ENCODE measurements around the gene ENG.
"Not testable (repeated sequence)": the region's sequence is repeated elsewhere in the genome, so short reads cannot be mapped to it uniquely, and the experiment has no call there.

The ENG gene

GRCh38 chr9:127844821-127845359, 9.6 kb downstream of the ENG start:
- DNase-seq (ENCODE audit: low read depth, low spot score): peak; percentile 77

DNA sequence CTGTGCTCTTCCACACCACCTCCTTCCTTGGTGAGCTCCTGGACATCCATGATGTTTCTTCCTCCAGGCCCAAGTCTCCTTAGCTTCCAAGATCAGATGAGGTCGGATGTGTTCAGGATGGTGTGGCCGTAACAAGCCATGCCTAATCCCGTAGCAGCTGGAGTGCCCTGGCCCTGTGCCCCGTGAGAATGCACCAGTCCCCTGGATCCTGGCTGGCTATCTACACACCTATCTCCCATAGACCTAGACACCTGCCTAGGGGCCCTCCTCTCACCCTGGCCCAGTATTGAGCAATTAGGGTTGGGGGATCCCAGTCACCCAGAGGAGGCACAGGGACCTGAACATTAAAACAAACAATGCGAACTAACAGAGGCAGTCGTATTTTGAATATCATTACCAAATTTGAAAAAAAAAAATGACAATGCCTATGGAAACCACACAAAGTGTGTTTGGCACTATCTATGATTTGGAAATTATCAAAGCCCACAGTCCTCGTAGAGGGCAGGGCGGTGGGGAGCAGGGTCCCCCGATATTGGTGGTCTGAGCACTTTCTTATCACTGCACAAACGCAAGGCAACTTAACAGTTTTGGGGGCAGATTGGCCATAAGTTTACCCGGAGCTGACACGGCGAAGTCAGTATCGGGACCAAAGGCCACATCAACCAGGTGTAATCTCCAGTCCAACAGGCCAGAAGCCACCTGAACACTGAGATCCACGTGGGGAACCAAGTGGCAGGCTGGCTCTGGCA, 13.2 kb downstream of the ENG start:
- no peak for DNase-seq (ENCODE audit: low read depth, low spot score)

- DNase-seq (ENCODE audit: low read depth, low spot score): peak; percentile 29
Observed at GRCh38 chr9:127838375-127839078, 15.9 kb downstream of the ENG start.

- DNase-seq (ENCODE audit: low read depth, low spot score): no peak
Observed at GRCh38 chr9:127837346-127837745, 17.1 kb downstream of the ENG start.

DNA sequence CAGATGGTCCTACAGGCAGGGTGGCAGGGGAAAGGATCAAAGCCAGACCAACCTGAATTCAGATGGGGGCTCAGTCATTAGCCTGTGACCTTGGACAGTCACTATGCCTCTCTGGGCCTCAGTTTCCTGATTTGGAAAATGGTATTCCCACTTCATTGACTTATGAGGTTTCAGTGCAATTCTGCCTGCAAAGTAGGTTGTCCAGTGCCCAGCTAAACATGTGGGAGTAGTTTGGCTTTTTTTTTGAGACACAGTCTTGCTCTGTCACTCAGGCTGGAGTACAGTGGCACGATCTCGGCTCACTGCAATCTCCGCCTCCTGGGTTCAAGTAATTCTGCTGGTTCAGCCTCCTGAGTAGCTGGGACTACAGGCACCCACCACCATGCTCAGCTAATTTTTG, 17.9 kb downstream of the ENG start:
- DNase-seq (ENCODE audit: low read depth, low spot score): not testable (repeated sequence)

DNA sequence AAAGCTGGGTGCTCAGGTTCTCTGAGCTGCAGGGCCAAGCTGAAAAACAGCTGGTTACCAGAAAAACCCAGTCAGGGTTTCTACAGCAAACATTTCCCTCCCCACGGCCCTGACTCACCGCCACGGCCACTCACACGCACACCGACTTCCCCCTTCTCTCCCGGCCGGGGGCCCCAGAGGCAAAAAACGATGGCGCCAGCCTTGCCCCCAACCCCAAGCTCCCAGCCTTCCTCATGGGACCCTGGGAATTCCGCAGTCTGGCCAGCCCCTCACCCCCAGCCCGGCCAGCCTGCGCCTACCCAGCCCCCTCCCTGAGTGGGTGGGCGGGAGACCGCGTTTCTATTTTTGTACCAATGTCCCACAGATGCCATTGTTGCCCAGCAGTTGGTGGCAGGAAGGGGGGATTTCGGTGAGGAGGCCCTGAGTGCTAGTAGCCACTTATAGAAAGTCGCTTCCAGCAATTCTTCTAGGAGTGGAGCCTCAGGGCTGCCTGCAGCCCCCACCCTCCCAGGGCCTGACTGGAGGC, 18.4 kb downstream of the ENG start:
- no peak for DNase-seq (ENCODE audit: low read depth, low spot score)

DNA sequence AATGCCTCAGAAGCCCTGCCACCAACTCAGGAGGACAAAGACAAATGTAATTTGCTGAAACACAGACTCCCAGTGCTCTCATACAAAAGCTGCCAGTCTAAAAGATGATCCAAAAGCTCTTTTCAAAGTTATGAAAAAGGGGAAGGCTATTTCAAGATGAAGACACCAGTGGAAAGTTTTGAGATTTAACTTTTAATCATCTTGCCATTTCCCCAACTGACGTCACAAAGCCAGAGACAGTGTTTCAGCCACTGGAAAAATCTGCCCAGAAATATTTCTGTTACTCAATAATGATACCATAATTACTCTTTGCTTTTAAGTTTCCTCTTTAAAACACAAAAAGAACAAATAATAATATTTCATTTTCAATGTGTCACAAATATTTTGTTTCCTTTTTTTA, 20.9 kb downstream of the ENG start:
- no peak for DNase-seq (ENCODE audit: low read depth, low spot score)

DNA sequence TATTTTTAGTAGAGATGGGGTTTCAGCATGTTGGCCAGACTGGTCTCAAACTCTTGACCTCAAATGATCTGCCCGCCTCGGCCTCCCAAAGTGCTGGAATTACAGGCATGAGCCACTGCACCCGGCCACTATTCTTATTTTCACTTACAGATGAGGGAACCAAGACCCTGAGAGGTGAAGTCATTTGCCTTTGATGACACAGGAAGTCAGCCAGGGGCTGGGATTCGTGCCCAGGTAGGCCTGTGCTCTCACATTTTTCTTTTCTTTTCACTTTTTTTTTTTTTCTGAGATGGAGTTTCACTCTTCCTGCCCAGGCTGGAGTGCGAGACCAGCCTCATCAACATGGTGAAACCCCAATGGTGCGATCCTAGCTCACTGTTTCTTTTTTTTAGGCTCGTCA, 22.2 kb downstream of the ENG start:
- DNase-seq (ENCODE audit: low read depth, low spot score): no peak

GRCh38 chr9:127829205-127829906, 25.1 kb downstream of the ENG start:
- DNase-seq (ENCODE audit: low read depth, low spot score): no peak

GRCh38 chr9:127828262-127829031, 26.0 kb downstream of the ENG start:
- peak; percentile 97 for DNase-seq (ENCODE audit: low read depth, low spot score)

DNA sequence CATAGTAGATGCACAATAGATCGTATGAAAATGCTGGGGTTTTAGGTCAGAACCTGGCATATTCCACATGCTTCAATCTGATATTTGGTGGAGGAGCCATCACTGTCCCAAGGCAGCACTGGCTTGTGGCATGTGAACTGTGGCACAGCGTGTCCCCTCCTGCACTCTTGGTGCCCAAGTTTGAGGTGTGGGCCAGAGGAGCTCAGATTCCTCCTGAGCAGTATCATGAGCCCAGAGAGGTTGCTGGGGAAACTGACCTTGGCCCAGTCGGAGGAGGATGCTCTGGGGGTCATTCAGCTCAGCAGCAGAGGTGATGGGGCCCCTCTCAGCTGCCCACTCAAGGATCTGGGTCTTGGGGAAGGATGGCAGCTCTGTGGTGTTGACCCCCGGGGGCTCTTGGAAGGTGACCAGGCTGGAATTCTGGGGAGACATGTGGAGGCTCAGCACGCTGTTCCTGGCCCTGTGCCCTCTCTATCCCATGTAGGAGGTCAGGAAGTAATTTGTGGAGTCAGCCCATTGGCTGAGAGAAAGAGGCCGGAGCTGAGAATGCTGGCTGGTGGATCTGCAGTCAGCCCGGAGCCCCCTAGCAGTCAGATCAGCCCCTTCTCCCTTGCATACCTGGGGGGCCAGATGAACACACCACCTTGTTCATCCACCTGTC, 28.1 kb downstream of the ENG start:
- no peak for DNase-seq (ENCODE audit: low read depth, low spot score)

- DNase-seq (ENCODE audit: low read depth, low spot score): peak; percentile 74
Observed at GRCh38 chr9:127825319-127826051, 29.0 kb downstream of the ENG start.

DNA sequence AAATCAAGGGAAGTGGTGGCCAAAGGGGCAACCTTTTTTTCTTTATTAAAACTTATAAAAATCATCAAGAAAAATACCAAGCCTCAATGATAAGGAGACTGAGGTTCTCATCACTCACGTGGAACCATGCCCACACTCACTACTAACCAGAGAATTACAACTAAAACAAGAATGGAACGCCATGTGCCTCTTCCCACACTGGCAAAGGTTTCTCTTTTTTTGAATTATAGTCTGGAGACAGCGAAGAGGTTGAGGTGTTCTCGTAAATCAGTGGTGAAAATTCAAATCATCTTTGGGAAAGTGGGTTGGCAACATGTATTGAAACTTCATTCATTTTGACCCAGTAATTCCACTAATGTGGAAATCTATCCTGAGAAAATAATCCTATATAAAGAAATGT, 32.4 kb downstream of the ENG start:
- no peak for DNase-seq (ENCODE audit: low read depth, low spot score)

DNA sequence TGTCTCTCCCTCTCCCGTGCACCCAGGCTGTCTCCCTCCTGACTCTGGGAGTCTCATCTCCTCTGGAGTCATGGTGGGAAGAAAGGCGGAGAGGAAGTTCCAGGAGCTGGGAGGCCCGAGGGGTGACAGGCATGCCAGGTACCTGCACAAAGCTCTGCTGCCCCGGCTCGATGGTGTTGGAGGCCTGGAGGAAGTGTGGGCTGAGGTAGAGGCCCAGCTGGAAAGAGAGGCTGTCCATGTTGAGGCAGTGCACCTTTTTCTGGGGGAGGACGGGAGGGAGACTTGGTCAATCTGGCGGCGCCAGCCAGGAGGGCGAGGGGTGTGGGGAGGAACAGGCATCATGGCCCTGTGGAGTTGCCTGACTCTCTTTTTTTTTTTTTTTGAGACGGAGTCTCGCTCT, 35.9 kb downstream of the ENG start:
- no peak for DNase-seq (ENCODE audit: low read depth, low spot score)

DNA sequence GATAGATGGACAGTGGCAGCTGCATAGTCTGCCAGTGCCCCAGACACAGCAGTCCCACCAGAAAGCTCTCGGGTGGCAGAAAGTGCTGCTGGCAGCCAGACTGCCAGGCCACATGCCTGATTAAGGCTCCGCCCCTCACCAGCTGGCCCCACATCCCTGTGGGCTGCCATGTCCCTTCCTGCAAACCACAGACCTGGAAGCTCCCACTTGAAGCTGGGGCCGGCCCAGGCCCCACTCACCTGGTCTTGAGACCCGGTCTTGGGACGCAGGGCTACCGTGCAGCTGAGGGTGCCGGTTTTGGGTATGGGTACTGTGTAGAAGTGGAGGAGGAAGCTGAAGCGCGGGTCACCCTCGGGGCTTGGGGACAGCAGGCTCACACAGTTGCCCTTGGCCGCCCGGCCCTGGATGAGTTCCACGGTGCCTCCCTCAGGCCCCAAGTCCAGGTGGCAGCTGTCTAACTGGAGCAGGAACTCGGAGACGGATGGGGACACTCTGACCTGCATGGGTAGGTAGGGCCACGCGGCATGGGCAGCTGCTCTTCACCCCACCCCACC, 36.5 kb downstream of the ENG start:
- DNase-seq (ENCODE audit: low read depth, low spot score): no peak

DNA sequence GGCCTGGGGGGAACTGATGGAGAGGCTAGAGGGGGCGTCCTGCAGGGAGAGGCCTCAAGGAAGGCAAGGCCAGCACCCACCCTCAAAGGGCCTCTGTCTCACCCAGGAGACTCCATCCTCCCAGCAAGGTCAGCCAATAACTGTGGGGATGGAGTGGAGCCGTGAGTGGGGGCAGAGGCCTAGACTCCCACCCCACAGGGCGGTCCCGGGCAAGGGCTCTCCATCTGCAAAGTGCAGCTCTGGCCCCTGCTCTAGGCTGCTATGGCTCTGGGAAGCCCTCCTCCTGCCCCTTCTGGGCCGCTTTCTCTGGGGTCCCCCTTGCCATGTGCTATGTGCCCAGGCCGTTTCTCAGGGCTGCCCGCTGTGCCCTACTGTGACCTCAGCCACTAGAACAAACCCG, 37.7 kb downstream of the ENG start:
- no peak for DNase-seq (ENCODE audit: low read depth, low spot score)

DNA sequence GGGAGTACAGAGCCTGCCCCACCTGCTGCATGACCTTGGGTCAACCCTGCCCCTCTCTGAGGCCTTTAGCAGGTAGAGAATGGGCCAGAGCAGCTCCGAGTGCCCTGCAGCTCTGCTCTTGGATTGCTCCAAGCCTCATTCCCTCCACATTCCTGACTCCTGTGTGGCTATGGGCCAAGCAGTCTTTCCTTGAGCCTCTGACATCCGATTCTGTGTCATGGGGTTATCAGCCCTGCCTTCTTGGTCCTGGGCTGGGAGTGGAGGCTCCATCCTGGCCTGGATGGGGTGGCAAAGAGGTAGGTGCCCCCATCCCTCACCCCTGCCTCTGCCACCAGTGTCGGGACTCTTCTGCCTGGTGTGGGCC, 38.1 kb downstream of the ENG start:
- DNase-seq (ENCODE audit: low read depth, low spot score): no peak

- no peak for DNase-seq (ENCODE audit: low read depth, low spot score)
Observed at GRCh38 chr9:127815512-127816361, 38.7 kb downstream of the ENG start.

All from ELF-1 (cell line).